IMR-90 (cell line): ENCODE data around the gene UBE3C. TPM values are rescaled to one million over a fixed set of nuclear protein-coding genes. Genes with fewer than 3 reads are reported as not detected.

Experiments
- ATAC-seq: fragments of 200-7000 bp; cut with Tn5 transposase; 2 replicates; pipeline ENCODE4 v1.9.1; 2020; ENCODE audit warnings: low read depth, mild to moderate bottlenecking, moderate library complexity
- BruUV-seq: library from RNA; stranded (reverse); fragments of 400-500 nt; replicated peaks from 2 replicates; lab custom pipeline; 2021; lab: Mats Ljungman, UMichigan
- CTCF ChIA-PET: fragments of 300-600 bp; formaldehyde crosslinking; extraction: SDS; loops from one replicate; lab custom pipeline; 2021; ENCODE audit warnings: antibody characterized with exemption; lab: Yijun Ruan, JAX
- POLR2A ChIA-PET: fragments of 300-600 bp; sonication (Branson Sonifier 250); formaldehyde crosslinking; loops from one replicate; lab custom pipeline; 2022; ENCODE audit warnings: antibody characterized with exemption; ENCODE audit not compliant: unreplicated experiment; lab: Charles Lee
- DNase-seq: peaks from one replicate; pipeline ENCODE4 v3.0.0; 2013
- H2AFZ ChIP-seq: replicated peaks from 2 replicates; pipeline ENCODE3; 2013; ENCODE audit warnings: low read length, mild to moderate bottlenecking; ENCODE audit not compliant: poor library complexity
- H2AK5ac ChIP-seq: 2 replicates; pipeline ENCODE4 v1.6.1; 2013; ENCODE audit warnings: low read depth, low read length, inconsistent platforms
- H2AK9ac ChIP-seq: replicated peaks from 2 replicates; pipeline ENCODE3; 2013; ENCODE audit warnings: mild to moderate bottlenecking, low read depth, low read length, moderate library complexity; ENCODE audit not compliant: poor library complexity
- H2BK120ac ChIP-seq: 2 replicates; pipeline ENCODE4 v1.6.1; 2013; ENCODE audit warnings: low read depth, low read length, inconsistent platforms
- H2BK15ac ChIP-seq: 3 replicates; pipeline ENCODE4 v1.6.1; 2013; ENCODE audit warnings: low read depth, low read length, inconsistent platforms
- H2BK20ac ChIP-seq: 2 replicates; pipeline ENCODE4 v1.6.1; 2013; ENCODE audit warnings: low read depth, mild to moderate bottlenecking, inconsistent platforms, low read length, moderate library complexity
- H2BK5ac ChIP-seq: 2 replicates; pipeline ENCODE4 v1.6.1; 2013; ENCODE audit warnings: mild to moderate bottlenecking, low read depth, low read length, inconsistent platforms; ENCODE audit not compliant: poor library complexity, severe bottlenecking
- H3K14ac ChIP-seq: replicated peaks from 2 replicates; pipeline ENCODE4 v1.6.1; 2013; ENCODE audit warnings: low read depth, low read length, inconsistent platforms
- H3K18ac ChIP-seq: 2 replicates; pipeline ENCODE4 v1.6.1; 2013; ENCODE audit warnings: low read depth, low read length, control low read depth
- H3K23ac ChIP-seq: 2 replicates; pipeline ENCODE4 v1.6.1; 2013; ENCODE audit warnings: low read depth, low read length, inconsistent platforms
- H3K27ac ChIP-seq: 2 replicates; pipeline ENCODE4 v1.5.1; 2013; ENCODE audit warnings: mild to moderate bottlenecking, control low read depth, low read length; ENCODE audit not compliant: insufficient read depth
- H3K27me3 ChIP-seq: 2 replicates; pipeline ENCODE4 v1.6.1; 2013; ENCODE audit warnings: low read length; ENCODE audit not compliant: control insufficient read depth, insufficient read depth
- H3K36me3 ChIP-seq: 2 replicates; pipeline ENCODE4 v1.6.1; 2013; ENCODE audit warnings: low read length, mixed read lengths; ENCODE audit not compliant: control insufficient read depth, insufficient read depth
- H3K4ac ChIP-seq: 2 replicates; pipeline ENCODE4 v1.6.1; 2013; ENCODE audit warnings: low read depth, low read length, inconsistent platforms
- H3K4me1 ChIP-seq: 2 replicates; pipeline ENCODE4 v1.6.1; 2013; ENCODE audit warnings: low read length, mixed read lengths; ENCODE audit not compliant: control insufficient read depth, insufficient read depth
- H3K4me2 ChIP-seq: 2 replicates; pipeline ENCODE4 v1.6.1; 2013; ENCODE audit warnings: low read depth, mild to moderate bottlenecking, control low read depth, low read length, moderate library complexity
- H3K4me3 ChIP-seq: 2 replicates; pipeline ENCODE4 v1.5.1; 2013; ENCODE audit warnings: low read depth, mild to moderate bottlenecking, control low read depth, low read length, moderate library complexity; ENCODE audit not compliant: insufficient read depth
- H3K56ac ChIP-seq: 2 replicates; pipeline ENCODE4 v1.6.1; 2013; ENCODE audit warnings: low read length, inconsistent platforms; ENCODE audit not compliant: insufficient read depth; ENCODE audit errors: extremely low read depth
- H3K79me1 ChIP-seq, 2 experiments: 2 replicates each; pipeline ENCODE4 v1.6.1; 2013; ENCODE audit warnings: low read length in 2 of 2, inconsistent platforms in 1 of 2, low read depth in 1 of 2
- H3K9ac ChIP-seq: 2 replicates; pipeline ENCODE4 v1.6.1; 2013; ENCODE audit warnings: low read depth, low read length, control low read depth
- H3K9me1 ChIP-seq: 2 replicates; pipeline ENCODE4 v1.6.1; 2013; ENCODE audit warnings: low read length, inconsistent platforms; ENCODE audit not compliant: insufficient read depth
- H3K9me3 ChIP-seq: 2 replicates; pipeline ENCODE4 v1.6.1; 2013; ENCODE audit warnings: low read length; ENCODE audit not compliant: control insufficient read depth, insufficient read depth
- H4K20me1 ChIP-seq: 2 replicates; pipeline ENCODE4 v1.6.1; 2013; ENCODE audit warnings: low read length, inconsistent platforms; ENCODE audit not compliant: insufficient read depth
- H4K5ac ChIP-seq: 2 replicates; pipeline ENCODE4 v1.6.1; 2013; ENCODE audit warnings: mild to moderate bottlenecking, low read depth, low read length, control low read depth
- H4K8ac ChIP-seq, 2 experiments: 2 replicates each; pipeline ENCODE4 v1.6.1; 2013; ENCODE audit warnings: low read depth in 2 of 2, low read length in 2 of 2, control low read depth in 1 of 2, inconsistent platforms in 1 of 2
- H4K91ac ChIP-seq: 2 replicates; pipeline ENCODE4 v1.6.1; 2013; ENCODE audit warnings: low read depth, low read length, inconsistent platforms; ENCODE audit not compliant: insufficient read depth
- BHLHE40 ChIP-seq: fragments of 150-350 bp; IDR thresholded peaks from 2 replicates; pipeline ENCODE4 v1.6.1; 2016; ENCODE audit warnings: mild to moderate bottlenecking, low read depth, low read length
- ELK1 ChIP-seq: fragments of 150-350 bp; IDR thresholded peaks from 2 replicates; pipeline ENCODE4 v1.6.1; 2016; ENCODE audit warnings: low read depth, mild to moderate bottlenecking, low read length, moderate library complexity, borderline replicate concordance
- FOS ChIP-seq: fragments of 150-350 bp; IDR thresholded peaks from 2 replicates; pipeline ENCODE4 v1.6.1; 2016; ENCODE audit warnings: low read depth, low read length
- MAFK ChIP-seq: IDR thresholded peaks from 2 replicates; pipeline ENCODE4 v1.6.1; 2012; ENCODE audit warnings: low read depth, low read length, improper control_type of control experiment
- MXI1 ChIP-seq: IDR thresholded peaks from 2 replicates; pipeline ENCODE4 v1.6.1; 2012; ENCODE audit warnings: low read depth, mild to moderate bottlenecking, low read length, moderate library complexity, borderline replicate concordance
- POLR2A ChIP-seq: IDR thresholded peaks from 2 replicates; pipeline ENCODE4 v1.6.1; 2012; ENCODE audit warnings: mild to moderate bottlenecking, low read depth, low read length
- RAD21 ChIP-seq: IDR thresholded peaks from 2 replicates; pipeline ENCODE4 v1.6.1; 2012; ENCODE audit warnings: low read length, improper control_type of control experiment
- SMC3 ChIP-seq: fragments of 150-350 bp; IDR thresholded peaks from 2 replicates; pipeline ENCODE4 v1.6.1; 2016; ENCODE audit warnings: low read depth, mild to moderate bottlenecking, antibody characterized with exemption, low read length, moderate library complexity
- USF2 ChIP-seq: fragments of 150-350 bp; IDR thresholded peaks from 2 replicates; pipeline ENCODE4 v1.6.1; 2017; ENCODE audit warnings: mild to moderate bottlenecking, antibody characterized with exemption, low read length, low read depth
- WGBS, 2 experiments: methylation state at CpG; one replicate each; pipeline versions ENCODE4 v1.1.5 to v1.1.7; 2013; ENCODE audit warnings: missing lambda C conversion rate in 2 of 2; ENCODE audit not compliant: insufficient read length in 1 of 2; ENCODE audit errors: extremely low coverage in 2 of 2; 5-methylcytosine and 5-hydroxymethylcytosine counted together
- dilution Hi-C: fragments of 300-500 bp; cut with HindIII; formaldehyde crosslinking; loops from one replicate; pipeline ENCODE4 v1.14.3; 2018; ENCODE audit warnings: low sequenced_read_pairs; ENCODE audit not compliant: unreplicated experiment
- in situ Hi-C: fragments of 300-500 bp; cut with MboI; formaldehyde crosslinking; loops from 3 replicates; pipeline ENCODE4 v1.14.3; 2019; ENCODE audit warnings: low sequenced_read_pairs, inconsistent platforms, mixed read lengths
- intact Hi-C: fragments of 100-400 bp; cut with micrococcal nuclease; formaldehyde crosslinking; loops from 2 replicates; pipeline ENCODE4 v1.10.0; 2022
- polyA plus RNA-seq, 3 experiments: library from polyadenylated mRNA; depleted of rRNA; stranded (reverse); fragments of >200 nt; gene quantifications; 2 replicates each; pipeline ENCODE4 v1.2.3, GENCODE V29; 2012; ENCODE audit warnings: low replicate concordance in 1 of 3
- total RNA-seq: library from RNA; depleted of rRNA; stranded (reverse); fragments of >200 nt; gene quantifications from 2 replicates; pipeline ENCODE4 v1.2.3, GENCODE V29; 2012

The UBE3C gene
- total and polyA plus RNA-seq, 2 of the 4 experiments (the other 2 are of a cell fraction): 43.0 to 60.6 TPM

- TF ChIP-seq SMC3: no peak
Observed at GRCh38 chr7:157271991-157272324, 133.2 kb downstream of the UBE3C start (continued).

- peak overlapping the region; percentile 88 for H2BK5ac ChIP-seq
- peak overlapping the region; percentile 93 for H3K27ac ChIP-seq
- no TSS peak for BruUV-seq
- peaks cover 7 to 16% of the 10 kb centered on the region in 2 experiments; a peak in 3 of 4 replicates for H3K79me1 ChIP-seq
- H3K4me2 ChIP-seq: no peak overlapping the region
- H3K4ac ChIP-seq: peak overlapping the region; percentile 91
- peaks cover 22% of the 10 kb centered on the region for H3K4me1 ChIP-seq
- ChIA-PET CTCF (interaction anchor here (0.5 to 1.5 kb wide), 4 partner anchors 9 to 368 kb away, joined by 3 to 4 read pairs (median 3); no protein-coding TSS in a partner anchor), POLR2A (no interaction called here)
- H2BK15ac ChIP-seq: peak overlapping the region; percentile 76
- peak overlapping the region; percentile 0; the same call in 1 of the 2 replicates for H3K23ac ChIP-seq
- H2BK20ac ChIP-seq: peak overlapping the region; percentile 35
- peak overlapping the region; percentile 73 for H3K18ac ChIP-seq
- peak overlapping the region; percentile 75 for H2AK5ac ChIP-seq
- peak overlapping the region; percentile 89 for H2BK120ac ChIP-seq
- dilution Hi-C loops (no loop called here), in situ Hi-C loops (loop anchor here (5.0 to 25.0 kb wide), 2 partner anchors 70 to 310 kb away; no protein-coding TSS in a partner anchor), intact Hi-C loops (loop anchor here (1.0 kb wide), 2 partner anchors 68 to 302 kb away; no protein-coding TSS in a partner anchor)
- no peaks in the 10 kb centered on the region for H3K9me3 ChIP-seq
- DNase-seq: no peak
- no peak for ATAC-seq
- WGBS, 2 experiments: 88% methylated on average over 17 of the region's 24 CpGs; no CpG with 5 or more reads in 1 of the 2 experiments
- no peak for TF ChIP-seq FOS
- no peak for TF ChIP-seq RAD21
- TF ChIP-seq USF2: no peak
- no peak for TF ChIP-seq BHLHE40
- no peak for TF ChIP-seq POLR2A
- no peak for TF ChIP-seq ELK1
- no peak for TF ChIP-seq MXI1
- no peak for TF ChIP-seq SMC3
- no peak for TF ChIP-seq MAFK
- no peaks in the 10 kb centered on the region for H3K27me3 ChIP-seq
- peak overlapping the region; percentile 87 for H4K5ac ChIP-seq
- H4K20me1 ChIP-seq: no peaks in the 10 kb centered on the region
- peak overlapping the region; percentile 97 for H4K91ac ChIP-seq
- H2AK9ac ChIP-seq: peak overlapping the region; percentile 26
- H3K9ac ChIP-seq: peak overlapping the region; percentile 49
- no peak overlapping the region for H3K4me3 ChIP-seq
- peak overlapping the region; percentile 84 for H3K14ac ChIP-seq
- peaks cover 13% of the 10 kb centered on the region for H3K9me1 ChIP-seq
- H3K36me3 ChIP-seq: peaks cover 19% of the 10 kb centered on the region
- H3K56ac ChIP-seq: peak overlapping the region; percentile 81
- peak overlapping the region; percentile 82 to 93 for H4K8ac ChIP-seq
- no peak overlapping the region for H2AFZ ChIP-seq
Observed at GRCh38 chr7:157272351-157273207, 133.9 kb downstream of the UBE3C start.
